ENCODE data around the gene SEC61A2. TPM values are rescaled to one million over a fixed set of nuclear protein-coding genes. Genes with fewer than 3 reads are reported as not detected.

SEC61A2 gene
- total and polyA plus RNA-seq, 5 experiments from 2014 or later, result 1.9 to 15.6 (median 4.2) TPM

DNA sequence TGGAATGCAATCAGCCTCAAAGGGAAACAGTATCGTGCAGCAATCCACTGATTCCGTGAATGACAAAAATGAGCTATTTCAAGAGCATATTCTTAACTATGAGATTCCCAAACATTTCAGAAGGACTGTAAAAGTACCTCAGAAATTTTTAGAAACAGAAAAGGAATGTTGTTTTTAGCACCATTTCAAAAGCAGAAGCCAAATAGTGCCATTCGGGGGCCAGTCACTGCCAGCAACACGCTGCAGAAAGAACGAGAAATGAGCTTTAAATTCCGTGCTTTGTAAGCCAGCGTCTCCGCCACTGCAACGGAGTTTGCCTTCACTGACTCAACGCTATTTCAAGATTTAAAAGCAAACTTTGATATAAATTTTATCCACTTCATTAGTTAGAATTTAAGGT is 59.9 kb downstream of the SEC61A2 start:
- ATAC-seq, result no peak
- POLR2A ChIA-PET, result no interaction called here
- H3K27me3 Mint-ChIP-seq, result no peaks in the 10 kb centered on the region
- H3K4me1 Mint-ChIP-seq, result peaks cover 19 to 42% (median 33%) of the 10 kb centered on the region in 4 donors
- DNase-seq, result no peak
- H3K36me3 Mint-ChIP-seq, result peaks cover 0 to 52% (median 6%) of the 10 kb centered on the region in 3 donors
- H3K9me3 Mint-ChIP-seq, result no peaks in the 10 kb centered on the region
- no peak overlapping the region for H3K27ac Mint-ChIP-seq
- no peak overlapping the region for H3K4me3 Mint-ChIP-seq

- no peak for ATAC-seq
- Mint-ChIP-seq H3K9me3 (no peaks in the 10 kb centered on the region), H3K4me3 (peak overlapping the region in 1 of 10 donors; percentile 22), H3K27me3 (no peaks in the 10 kb centered on the region), H3K27ac (peak overlapping the region in 2 of 10 donors; percentile 25 to 38), H3K36me3 (peaks cover 0 to 31% (median 3%) of the 10 kb centered on the region in 3 donors), H3K4me1 (peaks cover 26 to 59% (median 52%) of the 10 kb centered on the region in 4 donors)
- POLR2A ChIA-PET, result no interaction called here
- DNase-seq, result no peak
These were observed 62.2 kb downstream of the SEC61A2 start for GRCh38 chr10:12191715-12192114.

DNA sequence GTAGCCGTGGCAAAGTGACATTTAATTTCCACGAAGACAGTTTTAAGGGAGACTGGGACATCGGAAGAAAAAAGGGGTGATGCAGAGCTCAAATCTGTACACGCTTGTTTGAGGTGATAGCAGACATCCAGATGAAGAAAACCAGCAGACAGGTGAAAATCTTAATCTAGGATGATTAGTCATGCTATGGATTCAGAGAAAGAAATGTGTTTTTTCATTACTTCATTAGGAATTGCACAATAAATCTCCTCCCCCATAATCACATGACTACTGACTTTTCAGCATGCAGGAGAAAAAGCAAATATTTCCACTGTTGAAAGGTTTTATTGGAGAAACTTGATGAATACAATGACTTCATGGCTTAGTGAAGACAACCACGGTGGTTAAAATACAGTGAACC is 63.7 kb downstream of the SEC61A2 start:
- Mint-ChIP-seq H3K27me3 (no peaks in the 10 kb centered on the region), H3K9me3 (no peaks in the 10 kb centered on the region), H3K36me3 (peaks cover 0 to 18% (median 3%) of the 10 kb centered on the region in 3 donors), H3K4me1 (peaks cover 22 to 59% (median 55%) of the 10 kb centered on the region in 4 donors), H3K4me3 (peak overlapping the region in 4 of 10 donors; percentile 18 to 68 (median 34)), H3K27ac (peak overlapping the region in 6 of 10 donors; percentile 39 to 89 (median 52))
- DNase-seq (no peak), ATAC-seq (no peak)
- POLR2A ChIA-PET, result interaction anchor here (0.6 kb wide), 1 partner anchor 12 kb away, joined by 3 read pairs; no protein-coding TSS in a partner anchor

DNA sequence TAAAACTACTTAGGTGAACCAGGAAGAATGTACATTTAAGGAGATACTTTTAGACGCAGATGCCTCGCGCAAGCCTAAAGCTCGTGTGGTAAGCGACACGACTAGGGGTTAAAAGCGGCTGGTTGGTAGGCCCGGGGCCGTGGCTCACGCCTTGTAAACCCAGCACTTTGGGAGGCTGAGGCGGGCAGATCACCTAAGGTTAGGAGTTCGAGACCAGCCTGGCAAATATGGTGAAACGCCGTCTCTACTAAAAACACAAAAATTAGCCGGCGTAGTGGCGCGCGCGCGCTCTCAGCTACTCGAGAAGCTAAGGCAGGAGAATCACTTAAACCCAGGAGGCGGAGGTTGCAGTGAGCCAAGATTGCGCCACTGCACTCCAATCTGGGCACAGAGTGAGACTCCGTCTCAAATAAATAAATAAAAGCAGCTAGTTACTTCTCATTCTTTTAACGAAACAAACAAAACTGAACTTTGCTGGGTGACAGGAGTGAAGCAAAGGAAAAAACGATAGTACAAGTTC is 65.3 kb downstream of the SEC61A2 start:
- peak overlapping the region; percentile 95 to 100 (median 99) for H3K27ac Mint-ChIP-seq
- peaks cover 23 to 68% (median 63%) of the 10 kb centered on the region in 4 donors for H3K4me1 Mint-ChIP-seq
- H3K9me3 Mint-ChIP-seq, result no peaks in the 10 kb centered on the region
- POLR2A ChIA-PET, result interaction anchor here (1.3 to 1.6 kb wide), 6 partner anchors 11 to 152 kb away, joined by 3 to 14 read pairs (median 5); partner anchors contain the start of gene UPF2
- H3K36me3 Mint-ChIP-seq, result peaks cover 0 to 30% (median 12%) of the 10 kb centered on the region in 3 donors
- DNase-seq, result peak in 4 of 10 donors; percentile 15 to 33 (median 27)
- no peak for ATAC-seq
- H3K27me3 Mint-ChIP-seq, result no peaks in the 10 kb centered on the region
- peak overlapping the region; percentile 94 to 100 (median 98) for H3K4me3 Mint-ChIP-seq

GRCh38 chr10:12195281-12195602 is 65.8 kb downstream of the SEC61A2 start:
- H3K27ac Mint-ChIP-seq, result peak overlapping the region; percentile 95 to 100 (median 99)
- DNase-seq (no peak), ATAC-seq (peak; percentile 8 to 10)
- H3K27me3 Mint-ChIP-seq, result no peaks in the 10 kb centered on the region
- H3K9me3 Mint-ChIP-seq, result no peaks in the 10 kb centered on the region
- H3K4me3 Mint-ChIP-seq, result peak overlapping the region; percentile 94 to 100 (median 98)
- H3K36me3 Mint-ChIP-seq, result peaks cover 0 to 33% (median 12%) of the 10 kb centered on the region in 3 donors
- POLR2A ChIA-PET, result interaction anchor here (0.9 to 1.6 kb wide), 9 partner anchors 12 to 153 kb away, joined by 3 to 14 read pairs (median 4); partner anchors contain the start of gene UPF2
- H3K4me1 Mint-ChIP-seq, result peaks cover 23 to 65% (median 63%) of the 10 kb centered on the region in 4 donors

DNA sequence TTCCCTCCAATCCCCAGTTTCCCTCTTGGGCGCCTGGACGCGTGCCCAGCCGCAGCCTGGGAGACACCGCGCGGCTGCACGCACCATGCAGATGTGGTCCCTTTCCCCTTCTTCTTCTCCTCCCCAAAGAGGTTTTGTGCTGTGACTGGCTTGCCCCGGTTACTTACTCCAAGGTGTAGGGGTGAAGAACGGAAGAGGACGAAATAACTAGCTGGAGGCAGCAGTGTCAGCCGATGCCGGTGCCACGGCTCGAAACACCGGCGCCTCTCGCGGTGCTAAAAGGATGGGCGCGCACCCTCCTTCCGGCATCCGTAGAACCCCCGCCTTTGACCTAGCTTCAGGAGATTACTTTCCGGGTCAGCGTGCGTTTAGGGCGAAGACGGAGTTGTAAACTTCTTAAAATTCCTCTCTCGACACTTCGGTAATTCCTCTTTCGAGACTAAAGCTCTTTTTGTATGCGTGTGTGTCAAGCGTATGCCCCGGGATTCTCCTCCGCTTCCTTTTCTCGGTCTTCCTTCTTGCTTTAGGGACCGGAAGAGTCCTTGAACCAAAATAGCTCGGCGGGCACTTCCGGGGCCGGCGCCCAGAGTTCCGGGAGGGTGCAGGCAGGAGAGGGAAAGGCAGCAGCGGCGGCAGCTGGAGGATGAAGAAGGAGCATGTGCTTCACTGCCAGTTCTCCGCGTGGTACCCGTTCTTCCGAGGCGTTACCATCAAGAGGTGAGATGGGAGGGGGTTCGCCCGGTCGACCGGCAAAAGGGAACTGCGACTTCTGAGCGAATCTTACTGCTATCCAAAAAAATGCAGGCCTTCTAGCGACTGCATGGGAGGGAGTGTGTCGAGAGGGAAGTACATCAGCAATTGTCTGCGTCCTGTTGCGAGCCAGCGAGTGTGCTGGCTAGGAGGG is 66.4 kb downstream of the SEC61A2 start, which contains the start of the genes CDC123 and NUDT5:
CDC123 (plus strand) TSS at position 586 of the 904 bp plus-strand sequence; CDS start at position 644, 58 bp downstream.
NUDT5 (minus strand) TSS at position 289 of the 904 bp plus-strand sequence. CDS start 9,600 bp downstream, outside the sequence.
- peak within 1 kb of the TSS; percentile 95 to 100 (median 99) for H3K27ac Mint-ChIP-seq
- H3K36me3 Mint-ChIP-seq, result peaks cover 0 to 37% (median 12%) of the 10 kb centered on the region in 3 donors
- no peaks in the 10 kb centered on the region for H3K27me3 Mint-ChIP-seq
- peak within 1 kb of the TSS; percentile 94 to 100 (median 98) for H3K4me3 Mint-ChIP-seq
- ATAC-seq, result peak; percentile 93
- peak; percentile 73 to 92 (median 80) for DNase-seq
- no peaks in the 10 kb centered on the region for H3K9me3 Mint-ChIP-seq
- peaks cover 23 to 67% (median 63%) of the 10 kb centered on the region in 4 donors for H3K4me1 Mint-ChIP-seq
- POLR2A ChIA-PET, result interaction anchor here (0.9 to 1.6 kb wide), 10 partner anchors 12 to 154 kb away, joined by 3 to 14 read pairs (median 4); partner anchors contain the start of genes CAMK1D and UPF2

GRCh38 chr10:12196531-12197211 is 67.2 kb downstream of the SEC61A2 start:
- DNase-seq, result peak in 1 of 10 donors; percentile 1
- POLR2A ChIA-PET, result interaction anchor here (1.1 to 1.6 kb wide), 5 partner anchors 15 to 154 kb away, joined by 3 to 14 read pairs (median 7); partner anchors contain the start of genes CAMK1D and UPF2
- Mint-ChIP-seq H3K4me1 (peaks cover 28 to 71% (median 69%) of the 10 kb centered on the region in 4 donors), H3K27me3 (no peaks in the 10 kb centered on the region), H3K4me3 (peak overlapping the region; percentile 94 to 100 (median 98)), H3K9me3 (no peaks in the 10 kb centered on the region), H3K36me3 (peaks cover 0 to 41% (median 19%) of the 10 kb centered on the region in 3 donors), H3K27ac (peak overlapping the region; percentile 95 to 100 (median 99))
- ATAC-seq, result no peak

DNA sequence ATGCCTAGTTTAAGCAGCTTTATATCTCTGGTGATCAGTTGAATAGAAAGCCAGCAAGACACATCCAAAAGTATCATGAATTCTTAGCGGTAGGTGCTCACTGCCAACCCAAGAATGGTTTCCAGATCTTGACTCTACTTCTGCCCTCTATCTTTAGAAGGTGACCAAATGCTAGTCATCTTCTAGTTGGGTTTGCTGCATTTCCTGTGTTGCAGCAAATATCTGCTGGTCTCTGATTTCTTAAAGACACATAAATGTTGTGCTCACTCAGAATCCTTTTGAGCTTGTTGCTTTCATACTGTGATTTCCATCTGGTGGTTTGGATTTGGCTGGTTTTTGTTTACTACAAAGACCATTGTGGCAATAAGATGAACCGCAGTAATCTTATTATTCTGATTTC is 68.7 kb downstream of the SEC61A2 start:
- ATAC-seq (no peak), DNase-seq (no peak)
- POLR2A ChIA-PET, result no interaction called here
- Mint-ChIP-seq H3K27me3 (no peaks in the 10 kb centered on the region), H3K4me1 (peaks cover 24 to 74% (median 72%) of the 10 kb centered on the region in 4 donors), H3K9me3 (no peaks in the 10 kb centered on the region), H3K4me3 (peak overlapping the region in 8 of 10 donors; percentile 22 to 64 (median 48)), H3K27ac (peak overlapping the region in 1 of 10 donors; percentile 44), H3K36me3 (peaks cover 0 to 41% (median 19%) of the 10 kb centered on the region in 3 donors)

GRCh38 chr10:12200850-12201249 is 71.4 kb downstream of the SEC61A2 start:
- DNase-seq (no peak), ATAC-seq (no peak)
- peaks cover 0 to 60% (median 26%) of the 10 kb centered on the region in 3 donors for H3K36me3 Mint-ChIP-seq
- H3K9me3 Mint-ChIP-seq, result no peaks in the 10 kb centered on the region
- peak overlapping the region in 3 of 10 donors; percentile 33 to 58 (median 50) for H3K4me3 Mint-ChIP-seq
- H3K27me3 Mint-ChIP-seq, result no peaks in the 10 kb centered on the region
- peaks cover 26 to 62% (median 59%) of the 10 kb centered on the region in 4 donors for H3K4me1 Mint-ChIP-seq
- POLR2A ChIA-PET, result interaction anchor here (0.6 kb wide), 2 partner anchors 61 to 1386 kb away, joined by 3 read pairs; partner anchors contain the start of gene PRPF18
- no peak overlapping the region for H3K27ac Mint-ChIP-seq

DNA sequence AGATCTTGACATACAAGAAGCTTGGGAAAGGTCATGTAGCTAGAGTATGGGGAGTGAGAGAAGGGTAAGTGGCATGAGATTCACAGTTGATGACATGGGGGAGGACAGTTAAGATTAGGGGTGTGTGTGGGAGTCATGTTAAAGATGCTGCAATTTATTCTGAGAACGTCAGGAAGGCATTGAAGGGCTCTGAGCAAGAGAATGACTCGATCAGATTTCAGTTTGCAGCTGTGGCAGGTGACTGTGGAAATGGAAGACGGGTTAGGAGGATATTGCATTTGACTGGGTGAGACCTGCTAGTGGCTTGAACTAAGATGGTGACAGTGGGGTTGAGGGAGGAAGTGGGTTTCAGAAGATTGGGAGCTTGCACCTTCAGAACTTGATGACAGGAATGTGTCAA is 72.1 kb downstream of the SEC61A2 start:
- ATAC-seq (no peak), DNase-seq (no peak)
- POLR2A ChIA-PET, result no interaction called here
- no peaks in the 10 kb centered on the region for H3K9me3 Mint-ChIP-seq
- peaks cover 20 to 57% (median 53%) of the 10 kb centered on the region in 4 donors for H3K4me1 Mint-ChIP-seq
- H3K36me3 Mint-ChIP-seq, result peaks cover 0 to 65% (median 23%) of the 10 kb centered on the region in 3 donors
- H3K4me3 Mint-ChIP-seq, result peak overlapping the region in 8 of 10 donors; percentile 7 to 58 (median 34)
- H3K27me3 Mint-ChIP-seq, result no peaks in the 10 kb centered on the region
- peak overlapping the region in 7 of 10 donors; percentile 1 to 65 (median 11) for H3K27ac Mint-ChIP-seq

DNA sequence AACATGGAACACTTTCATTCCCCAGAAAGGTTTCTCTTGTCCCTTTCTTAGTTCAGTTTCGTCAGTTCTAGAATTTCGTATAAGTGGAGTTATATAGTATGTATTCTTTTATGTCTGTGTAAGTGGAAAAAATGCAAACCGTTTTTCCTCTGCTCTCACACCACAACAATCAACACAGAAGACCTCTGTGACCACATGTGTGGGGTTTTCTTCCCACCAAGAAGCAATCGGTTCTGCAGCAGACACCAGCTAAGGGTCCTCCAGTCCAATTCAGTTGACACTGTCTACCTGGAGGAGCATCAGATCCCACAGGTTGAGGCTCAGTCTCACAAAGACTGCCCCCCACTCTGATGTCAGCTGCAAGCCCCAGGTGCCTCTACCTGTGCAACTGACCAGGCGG is 72.7 kb downstream of the SEC61A2 start:
- H3K4me3 Mint-ChIP-seq, result no peak overlapping the region

More for the DNA sequence above, 72.7 kb downstream of the SEC61A2 start:
- no peaks in the 10 kb centered on the region for H3K9me3 Mint-ChIP-seq
- H3K4me1 Mint-ChIP-seq, result peaks cover 18 to 56% (median 49%) of the 10 kb centered on the region in 4 donors
- ATAC-seq, result peak in 1 of 2 donors; percentile 44
- no peak for DNase-seq
- peaks cover 0 to 71% (median 26%) of the 10 kb centered on the region in 3 donors for H3K36me3 Mint-ChIP-seq
- H3K27ac Mint-ChIP-seq, result peak overlapping the region in 2 of 10 donors; percentile 65 to 71
- H3K27me3 Mint-ChIP-seq, result no peaks in the 10 kb centered on the region
- POLR2A ChIA-PET, result no interaction called here

All from naive thymus-derived CD8-positive, alpha-beta T cell (primary cell).